HCT116 (cell line): ENCODE data around the gene LRP1. TPM values are rescaled to one million over a fixed set of nuclear protein-coding genes. Genes with fewer than 3 reads are reported as not detected.

Source experiments
- ATAC-seq: fragments of 200-7000 bp; cut with Tn5 transposase; 2 replicates; pipeline ENCODE4 v1.9.1; 2020; ENCODE audit warnings: mild to moderate bottlenecking, moderate library complexity
- BruUV-seq: library from RNA; stranded (reverse); fragments of 400-500 nt; replicated peaks from 2 replicates; lab custom pipeline; 2021; lab: Mats Ljungman, UMichigan
- CTCF ChIA-PET: fragments of 300-600 bp; sonication (Branson Sonifier 250); formaldehyde crosslinking; loops from one replicate; lab custom pipeline; 2021; ENCODE audit warnings: antibody characterized with exemption; lab: Charles Lee
- POLR2A ChIA-PET: fragments of 300-600, 350-600 bp; sonication (Branson Sonifier 250); formaldehyde crosslinking; loops from one replicate; lab custom pipeline; 2021; ENCODE audit warnings: antibody characterized with exemption; lab: Charles Lee
- RAD21 ChIA-PET, 2 experiments: fragments of 300-600 bp; sonication (Branson Sonifier 250); formaldehyde crosslinking; loops; one replicate each; lab custom pipeline; 2023; ENCODE audit warnings: low total read pairs in 2 of 2; ENCODE audit not compliant: uncharacterized antibody in 2 of 2, unreplicated experiment in 2 of 2, low non-redundant PET in 1 of 2; lab: Charles Lee
- DNase-seq: peaks from one replicate; pipeline ENCODE4 v3.0.0-alpha.2; 2010; ENCODE audit warnings: low read depth, low spot score
- H2AFZ ChIP-seq: fragments of 200-600 bp; shearing (Covaris generic), sonication (generic); 2 replicates; pipeline ENCODE4 v1.6.1; 2017; ENCODE audit warnings: low read depth, mixed run types, mixed read lengths, antibody characterized with exemption, low read length; ENCODE audit not compliant: poor library complexity, severe bottlenecking
- H3K27ac ChIP-seq: 2 replicates; pipeline ENCODE4 v1.5.1; 2012; ENCODE audit warnings: low read depth, low read length
- H3K27me3 ChIP-seq: fragments of 200-600 bp; sonication (generic); 2 replicates; pipeline ENCODE4 v1.6.1; 2016; ENCODE audit warnings: mixed run types, low read length, mixed read lengths; ENCODE audit not compliant: insufficient read depth
- H3K36me3 ChIP-seq, 2 experiments: fragments of 200-500 bp in 1 of 2; fragments of 200-600 bp in 1 of 2; sonication (Bioruptor generic) in 1 of 2; sonication (generic) in 1 of 2; 2 replicates each; pipeline versions ENCODE4 v1.5.1 to v1.6.1; 2014 to 2016; ENCODE audit warnings: low read length in 2 of 2, inconsistent platforms in 1 of 2, mixed read lengths in 1 of 2, mixed run types in 1 of 2; ENCODE audit not compliant: insufficient read depth in 2 of 2, control insufficient read depth in 1 of 2
- H3K4me1 ChIP-seq, 2 experiments: fragments of 200-600 bp in 1 of 2; sonication (generic) in 1 of 2; 2 replicates each; pipeline versions ENCODE4 v1.5.1 to v1.6.1; 2012 to 2017; ENCODE audit warnings: low read length in 2 of 2, inconsistent platforms in 1 of 2, mild to moderate bottlenecking in 1 of 2, mixed read lengths in 1 of 2, mixed run types in 1 of 2, moderate library complexity in 1 of 2; ENCODE audit not compliant: insufficient read depth in 2 of 2, control insufficient read depth in 1 of 2
- H3K4me2 ChIP-seq: fragments of 200-600 bp; sonication (generic); 2 replicates; pipeline ENCODE4 v1.6.1; 2017; ENCODE audit warnings: mixed run types, low read length, mixed read lengths
- H3K4me3 ChIP-seq, 2 experiments: fragments of 200-600 bp in 1 of 2; sonication (generic) in 1 of 2; replicated peaks in 1 of 2; 2 replicates each; pipeline ENCODE4 v1.5.1; 2011 to 2016; ENCODE audit warnings: low read length in 2 of 2, control low read depth in 1 of 2, low read depth in 1 of 2, mild to moderate bottlenecking in 1 of 2, mixed read lengths in 1 of 2, mixed run types in 1 of 2
- H3K79me2 ChIP-seq: fragments of 200-600 bp; sonication (generic); 2 replicates; pipeline ENCODE4 v1.6.1; 2017; ENCODE audit warnings: mild to moderate bottlenecking, mixed run types, low read length, moderate library complexity, mixed read lengths; ENCODE audit not compliant: insufficient read depth
- H3K9ac ChIP-seq: fragments of 200-600 bp; sonication (generic); 2 replicates; pipeline ENCODE4 v1.6.1; 2016; ENCODE audit warnings: low read length, mixed read lengths
- H3K9me2 ChIP-seq: fragments of 200-600 bp; sonication (generic), shearing (Covaris generic); 2 replicates; pipeline ENCODE4 v1.6.1; 2017; ENCODE audit warnings: mixed run types, mild to moderate bottlenecking, moderate library complexity; ENCODE audit not compliant: insufficient read depth
- H3K9me3 ChIP-seq, 2 experiments: fragments of 200-500 bp in 1 of 2; fragments of 200-600 bp in 1 of 2; sonication (Bioruptor generic) in 1 of 2; sonication (generic) in 1 of 2; 2 replicates each; pipeline ENCODE4 v1.6.1; 2014 to 2017; ENCODE audit warnings: low read length in 2 of 2, mixed read lengths in 2 of 2, inconsistent platforms in 1 of 2, low read depth in 1 of 2, mild to moderate bottlenecking in 1 of 2, mixed run types in 1 of 2, moderate library complexity in 1 of 2; ENCODE audit not compliant: control insufficient read depth in 1 of 2, insufficient read depth in 1 of 2
- H4K20me1 ChIP-seq: fragments of 200-600 bp; sonication (generic), shearing (Covaris generic); 2 replicates; pipeline ENCODE4 v1.6.1; 2017; ENCODE audit warnings: mixed run types, mild to moderate bottlenecking, moderate library complexity; ENCODE audit not compliant: insufficient read depth
- CEBPB ChIP-seq: IDR thresholded peaks from 2 replicates; pipeline ENCODE4 v1.6.1; 2012; ENCODE audit warnings: low read depth
- EGR1 ChIP-seq: IDR thresholded peaks from 2 replicates; pipeline ENCODE4 v1.6.1; 2012; ENCODE audit warnings: low read depth
- EZH2 ChIP-seq: fragments of 200-600 bp; sonication (generic); IDR thresholded peaks from 2 replicates; pipeline ENCODE4 v1.6.1; 2017; ENCODE audit warnings: antibody characterized with exemption, mixed run types
- FOSL1 ChIP-seq: IDR thresholded peaks from 2 replicates; pipeline ENCODE4 v1.6.1; 2012; ENCODE audit warnings: low read depth
- POLR2AphosphoS5 ChIP-seq: IDR thresholded peaks from 2 replicates; pipeline ENCODE4 v1.6.1; 2011; ENCODE audit warnings: mild to moderate bottlenecking, low read depth, low read length, moderate library complexity
- RAD21 ChIP-seq: IDR thresholded peaks from 2 replicates; pipeline ENCODE4 v1.6.1; 2012; ENCODE audit warnings: low read depth, mild to moderate bottlenecking
- TCF7L2 ChIP-seq: IDR thresholded peaks from 2 replicates; pipeline ENCODE4 v1.7.0; 2011; ENCODE audit warnings: borderline replicate concordance, inconsistent platforms; ENCODE audit not compliant: insufficient read depth, insufficient read length; ENCODE audit errors: extremely low read depth
- ZFX ChIP-seq: fragments of 450-650 bp; IDR thresholded peaks from 2 replicates; pipeline ENCODE4 v1.6.1; 2017
- ZNF274 ChIP-seq: fragments of 200-500 bp; sonication (Bioruptor generic); IDR thresholded peaks from 2 replicates; pipeline ENCODE4 v1.6.1; 2014; ENCODE audit warnings: mild to moderate bottlenecking, low read depth, low read length, inconsistent platforms
- intact Hi-C: fragments of 100-400 bp; cut with micrococcal nuclease; formaldehyde crosslinking; loops from 2 replicates; pipeline ENCODE4 v1.10.0; 2022
- total RNA-seq: library from RNA; stranded (reverse); gene quantifications from one replicate; pipeline ENCODE4 v1.2.1, GENCODE V29; 2021; ENCODE audit not compliant: unreplicated experiment
- TF ChIP-seq, protein P1 (sequence below): IDR thresholded peaks from 2 replicates; pipeline ENCODE4 v1.6.1; 2012
- TF ChIP-seq, protein P2 (sequence below): IDR thresholded peaks from 2 replicates; pipeline ENCODE4 v1.6.1; 2012; ENCODE audit warnings: low read depth

Gene LRP1
- total RNA-seq, 1 experiment from 2014 or later = 12.0 TPM

DNA sequence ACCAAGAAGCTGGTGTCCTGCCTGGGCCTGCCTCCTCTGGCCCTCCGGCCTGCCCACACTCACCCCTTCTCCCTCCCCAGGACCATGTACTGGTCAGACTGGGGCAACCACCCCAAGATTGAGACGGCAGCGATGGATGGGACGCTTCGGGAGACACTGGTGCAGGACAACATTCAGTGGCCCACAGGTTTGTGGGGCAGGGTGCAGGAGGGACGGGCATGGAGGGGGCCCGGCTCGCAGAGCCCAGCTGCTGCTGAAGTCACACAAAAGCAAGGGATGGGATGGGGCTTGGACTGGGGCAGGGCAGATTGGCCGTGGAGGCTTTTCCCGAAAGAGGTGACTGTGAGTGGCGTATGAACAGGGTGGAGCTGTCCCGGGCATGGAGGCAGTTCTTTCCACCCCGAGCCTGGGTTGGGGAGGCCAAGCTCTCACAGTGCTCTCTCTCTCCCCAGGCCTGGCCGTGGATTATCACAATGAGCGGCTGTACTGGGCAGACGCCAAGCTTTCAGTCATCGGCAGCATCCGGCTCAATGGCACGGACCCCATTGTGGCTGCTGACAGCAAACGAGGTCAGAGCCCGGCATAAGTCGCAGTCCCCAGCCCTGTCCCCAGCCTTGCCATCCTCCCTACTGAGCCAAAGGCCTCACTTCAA is 80.5 kb downstream of the LRP1 start:
- Histone ChIP-seq H3K4me3 (no peak overlapping the region), H3K4me2 (no peak overlapping the region), H3K36me3 (no peaks in the 10 kb centered on the region), H3K27ac (no peak overlapping the region), H3K79me2 (no peaks in the 10 kb centered on the region), H3K9ac (no peak overlapping the region), H3K27me3 (no peaks in the 10 kb centered on the region), H3K9me3 (no peaks in the 10 kb centered on the region)
- BruUV-seq = no TSS peak
- ChIA-PET RAD21 (no interaction called here), POLR2A (no interaction called here), CTCF (no interaction called here)
- TF ChIP-seq EGR1 (no peak), ZFX (no peak), POLR2AphosphoS5 (no peak), FOSL1 (no peak), RAD21 (no peak)
- TF ChIP-seq, protein P1, sequence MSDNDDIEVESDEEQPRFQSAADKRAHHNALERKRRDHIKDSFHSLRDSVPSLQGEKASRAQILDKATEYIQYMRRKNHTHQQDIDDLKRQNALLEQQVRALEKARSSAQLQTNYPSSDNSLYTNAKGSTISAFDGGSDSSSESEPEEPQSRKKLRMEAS = no peak
- TF ChIP-seq, all 23 proteins: peak for 0
- ATAC-seq = no peak
- Histone ChIP-seq H3K4me1 (peaks cover 7 to 9% of the 10 kb centered on the region in 2 experiments), H2AFZ (no peak overlapping the region), H4K20me1 (no peaks in the 10 kb centered on the region), H3K9me2 (no peaks in the 10 kb centered on the region)
- DNase-seq = no peak
- intact Hi-C loops = no loop called here

DNA sequence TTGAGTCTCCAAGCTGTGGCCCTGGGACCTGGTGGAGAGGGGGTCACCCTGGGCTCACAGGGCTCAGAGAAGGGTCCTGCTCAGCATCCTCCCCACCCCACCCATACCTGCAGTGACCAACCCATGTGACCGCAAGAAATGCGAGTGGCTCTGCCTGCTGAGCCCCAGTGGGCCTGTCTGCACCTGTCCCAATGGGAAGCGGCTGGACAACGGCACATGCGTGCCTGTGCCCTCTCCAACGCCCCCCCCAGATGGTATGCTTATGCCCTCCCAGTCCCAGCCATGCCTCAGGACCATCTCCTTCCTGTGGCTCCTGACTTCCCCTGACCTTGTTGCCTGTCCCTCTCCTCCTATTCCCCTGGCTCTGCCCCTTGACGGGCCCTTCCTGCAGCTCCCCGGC is 81.6 kb downstream of the LRP1 start:
- no peak overlapping the region for H3K4me3 ChIP-seq
- H2AFZ ChIP-seq = no peak overlapping the region
- TF ChIP-seq FOSL1 (no peak), EZH2 (no peak), ZNF274 (no peak), CEBPB (no peak), POLR2AphosphoS5 (no peak), TCF7L2 (no peak)
- TF ChIP-seq, protein P2, sequence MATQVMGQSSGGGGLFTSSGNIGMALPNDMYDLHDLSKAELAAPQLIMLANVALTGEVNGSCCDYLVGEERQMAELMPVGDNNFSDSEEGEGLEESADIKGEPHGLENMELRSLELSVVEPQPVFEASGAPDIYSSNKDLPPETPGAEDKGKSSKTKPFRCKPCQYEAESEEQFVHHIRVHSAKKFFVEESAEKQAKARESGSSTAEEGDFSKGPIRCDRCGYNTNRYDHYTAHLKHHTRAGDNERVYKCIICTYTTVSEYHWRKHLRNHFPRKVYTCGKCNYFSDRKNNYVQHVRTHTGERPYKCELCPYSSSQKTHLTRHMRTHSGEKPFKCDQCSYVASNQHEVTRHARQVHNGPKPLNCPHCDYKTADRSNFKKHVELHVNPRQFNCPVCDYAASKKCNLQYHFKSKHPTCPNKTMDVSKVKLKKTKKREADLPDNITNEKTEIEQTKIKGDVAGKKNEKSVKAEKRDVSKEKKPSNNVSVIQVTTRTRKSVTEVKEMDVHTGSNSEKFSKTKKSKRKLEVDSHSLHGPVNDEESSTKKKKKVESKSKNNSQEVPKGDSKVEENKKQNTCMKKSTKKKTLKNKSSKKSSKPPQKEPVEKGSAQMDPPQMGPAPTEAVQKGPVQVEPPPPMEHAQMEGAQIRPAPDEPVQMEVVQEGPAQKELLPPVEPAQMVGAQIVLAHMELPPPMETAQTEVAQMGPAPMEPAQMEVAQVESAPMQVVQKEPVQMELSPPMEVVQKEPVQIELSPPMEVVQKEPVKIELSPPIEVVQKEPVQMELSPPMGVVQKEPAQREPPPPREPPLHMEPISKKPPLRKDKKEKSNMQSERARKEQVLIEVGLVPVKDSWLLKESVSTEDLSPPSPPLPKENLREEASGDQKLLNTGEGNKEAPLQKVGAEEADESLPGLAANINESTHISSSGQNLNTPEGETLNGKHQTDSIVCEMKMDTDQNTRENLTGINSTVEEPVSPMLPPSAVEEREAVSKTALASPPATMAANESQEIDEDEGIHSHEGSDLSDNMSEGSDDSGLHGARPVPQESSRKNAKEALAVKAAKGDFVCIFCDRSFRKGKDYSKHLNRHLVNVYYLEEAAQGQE = no peak
- ChIA-PET RAD21 (no interaction called here), POLR2A (no interaction called here), CTCF (no interaction called here)
- BruUV-seq = no TSS peak
- H3K79me2 ChIP-seq = no peaks in the 10 kb centered on the region
- no peak overlapping the region for H3K9ac ChIP-seq
- no peaks in the 10 kb centered on the region for H3K9me2 ChIP-seq
- H3K4me1 ChIP-seq = peaks cover 12 to 20% of the 10 kb centered on the region in 2 experiments
- H3K27ac ChIP-seq = no peak overlapping the region
- H4K20me1 ChIP-seq = no peaks in the 10 kb centered on the region
- no peaks in the 10 kb centered on the region for H3K36me3 ChIP-seq
- H3K27me3 ChIP-seq = no peaks in the 10 kb centered on the region
- no peak for DNase-seq
- intact Hi-C loops = no loop called here
- H3K4me2 ChIP-seq = no peak overlapping the region
- H3K9me3 ChIP-seq = no peaks in the 10 kb centered on the region
- ATAC-seq = no peak
